ENCODE results near the gene ACSS2. TPM values are rescaled to one million over a fixed set of nuclear protein-coding genes. Genes with fewer than 3 reads are reported as not detected.

Gene ACSS2
- total RNA-seq, 1 experiment from 2014 or later, result 25.4 TPM

GRCh38 chr20:34859367-34859766 lies 17.0 kb upstream of the ACSS2 start:
- intact Hi-C loops (cut with micrococcal nuclease; ENCODE audit: unreplicated experiment) (no loop called here), in situ Hi-C loops (cut with HindIII; ENCODE audit: low pct_unique_long_range_greater_than_20kb, low sequenced_read_pairs) (no loop called here)
- Histone ChIP-seq H3K9me3 (ENCODE audit: control insufficient read depth, insufficient read depth, low read depth, low read length) (no peaks in the 10 kb centered on the region), H3K4me3 (ENCODE audit: low read depth in 2 of 2, low read length in 2 of 2) (no peak overlapping the region), H3K4me1 (ENCODE audit: control insufficient read depth, insufficient read depth, low read length) (no peaks in the 10 kb centered on the region), H3K27ac (ENCODE audit: low read length) (no peak overlapping the region), H3K36me3 (ENCODE audit: control insufficient read depth, insufficient read depth, low read length) (no peaks in the 10 kb centered on the region), H3K27me3 (ENCODE audit: control insufficient read depth, insufficient read depth, low read length) (no peaks in the 10 kb centered on the region)
- POLR2A ChIA-PET, result interaction anchor here (0.6 kb wide), 1 partner anchor 579 kb away, joined by 6 read pairs; no protein-coding TSS in a partner anchor
- TF ChIP-seq TCF7L2 (IDR thresholded peaks at IDR 0.05; ENCODE audit: low read depth, low read length) (no peak), CTCF (IDR thresholded peaks at IDR 0.05) (no peak), SIN3A (IDR thresholded peaks at IDR 0.05; ENCODE audit: borderline replicate concordance, insufficient read depth, low read depth, low read length) (no peak), POLR2AphosphoS5 (IDR thresholded peaks at IDR 0.05; ENCODE audit: low read depth, low read length) (no peak), REST (IDR thresholded peaks at IDR 0.05; ENCODE audit: insufficient read depth in 1 of 2, low read depth in 2 of 2, low read length in 1 of 2) (no peak)
- DNase-seq (ENCODE audit: low read depth, low spot score) (no peak), ATAC-seq (no peak)
- CTCF ChIA-PET, result no interaction called here
- BruUV-seq (replicated peaks), result no TSS peak

- Histone ChIP-seq H3K27ac (ENCODE audit: low read length) (no peak overlapping the region), H3K9me3 (ENCODE audit: control insufficient read depth, insufficient read depth, low read depth, low read length) (no peaks in the 10 kb centered on the region), H3K4me3 (ENCODE audit: low read depth in 2 of 2, low read length in 2 of 2) (no peak overlapping the region), H3K36me3 (ENCODE audit: control insufficient read depth, insufficient read depth, low read length) (no peaks in the 10 kb centered on the region), H3K27me3 (ENCODE audit: control insufficient read depth, insufficient read depth, low read length) (no peaks in the 10 kb centered on the region), H3K4me1 (ENCODE audit: control insufficient read depth, insufficient read depth, low read length) (no peaks in the 10 kb centered on the region)
- intact Hi-C loops (cut with micrococcal nuclease; ENCODE audit: unreplicated experiment), result no loop called here
- TF ChIP-seq SIN3A (IDR thresholded peaks at IDR 0.05; ENCODE audit: borderline replicate concordance, insufficient read depth, low read depth, low read length) (no peak), POLR2AphosphoS5 (IDR thresholded peaks at IDR 0.05; ENCODE audit: low read depth, low read length) (no peak), CTCF (IDR thresholded peaks at IDR 0.05) (no peak), REST (IDR thresholded peaks at IDR 0.05; ENCODE audit: insufficient read depth in 1 of 2, low read depth in 2 of 2, low read length in 1 of 2) (no peak), TCF7L2 (IDR thresholded peaks at IDR 0.05; ENCODE audit: low read depth, low read length) (no peak)
- POLR2A ChIA-PET, result interaction anchor here (0.7 kb wide), 1 partner anchor 23 kb away, joined by 9 read pairs; no protein-coding TSS in a partner anchor
- ATAC-seq, result no peak
- no peak for DNase-seq (ENCODE audit: low read depth, low spot score)
- CTCF ChIA-PET, result no interaction called here
- in situ Hi-C loops (cut with HindIII; ENCODE audit: low pct_unique_long_range_greater_than_20kb, low sequenced_read_pairs), result no loop called here
- no TSS peak for BruUV-seq (replicated peaks)
Measured at GRCh38 chr20:34859826-34860545, 16.4 kb upstream of the ACSS2 start.
